ENCODE measurements around the gene GAB4. TPM values are rescaled to one million over a fixed set of nuclear protein-coding genes. Genes with fewer than 3 reads are reported as not detected.
A peak's percentile ranks its signal among the peaks of the same experiment; 100 is the strongest.
"Not testable (repeated sequence)": the region's sequence is repeated elsewhere in the genome, so short reads cannot be mapped to it uniquely, and the experiment has no call there.

Gene GAB4
- total RNA-seq, 4 donors from 2014 or later = not detected

GRCh38 chr22:16954060-16954403 is 54.0 kb downstream of the GAB4 start:
- 67% methylated on average over 5 of the region's 5 CpGs for WGBS
- no peaks in the 10 kb centered on the region for H3K36me3 ChIP-seq
- H3K4me3 ChIP-seq = no peak overlapping the region
- H3K27me3 ChIP-seq = peaks cover 0 to 4% (median 0%) of the 10 kb centered on the region in 4 donors
- H3K4me1 ChIP-seq = no peaks in the 10 kb centered on the region
- peak; percentile 86 for DNase-seq (ENCODE audit: extremely low spot score)
- H3K27ac ChIP-seq (replicated peaks in 1 of 4) = no peak overlapping the region
- no peak for TF ChIP-seq POLR2A (IDR thresholded peaks at IDR 0.05; ENCODE audit: low read depth)
- TF ChIP-seq POLR2AphosphoS5 (IDR thresholded peaks at IDR 0.05) = no peak
- TF ChIP-seq EP300 (IDR thresholded peaks at IDR 0.05) = no peak
- TF ChIP-seq CTCF (IDR thresholded peaks at IDR 0.05) = no peak
- intact Hi-C loops (cut with DNase I) = no loop called here
- H3K9me3 ChIP-seq = no peaks in the 10 kb centered on the region

- TF ChIP-seq EP300 (IDR thresholded peaks at IDR 0.05) = no peak
- TF ChIP-seq POLR2AphosphoS5 (IDR thresholded peaks at IDR 0.05) = no peak
- no peak for TF ChIP-seq CTCF (IDR thresholded peaks at IDR 0.05)
- no peak for TF ChIP-seq POLR2A (IDR thresholded peaks at IDR 0.05; ENCODE audit: low read depth)
- Histone ChIP-seq H3K27me3 (peaks cover 0 to 4% (median 0%) of the 10 kb centered on the region in 4 donors), H3K27ac (replicated peaks in 1 of 4) (no peak overlapping the region), H3K4me3 (no peak overlapping the region), H3K4me1 (no peaks in the 10 kb centered on the region), H3K36me3 (no peaks in the 10 kb centered on the region), H3K9me3 (no peaks in the 10 kb centered on the region)
- peak; percentile 70 for DNase-seq (ENCODE audit: extremely low spot score)
- intact Hi-C loops (cut with DNase I) = no loop called here
- WGBS = 76% methylated on average over 7 of the region's 7 CpGs
These were observed 54.6 kb downstream of the GAB4 start for GRCh38 chr22:16953206-16954059.

GRCh38 chr22:16949561-16949960 is 58.5 kb downstream of the GAB4 start:
- DNase-seq (ENCODE audit: extremely low spot score) = no peak
- H3K27me3 ChIP-seq = peaks cover 0 to 4% (median 0%) of the 10 kb centered on the region in 4 donors
- H3K9me3 ChIP-seq = no peaks in the 10 kb centered on the region
- no peak overlapping the region for H3K27ac ChIP-seq (replicated peaks in 1 of 4)
- TF ChIP-seq POLR2A (IDR thresholded peaks at IDR 0.05; ENCODE audit: low read depth) = no peak
- TF ChIP-seq CTCF (IDR thresholded peaks at IDR 0.05) = no peak
- no peak for TF ChIP-seq EP300 (IDR thresholded peaks at IDR 0.05)
- TF ChIP-seq POLR2AphosphoS5 (IDR thresholded peaks at IDR 0.05) = no peak
- no peak overlapping the region for H3K4me3 ChIP-seq
- WGBS = 46% methylated on average over 3 of the region's 3 CpGs
- no peaks in the 10 kb centered on the region for H3K36me3 ChIP-seq
- no peaks in the 10 kb centered on the region for H3K4me1 ChIP-seq
- intact Hi-C loops (cut with DNase I) = no loop called here

GRCh38 chr22:16937811-16938210 is 70.2 kb downstream of the GAB4 start:
- Histone ChIP-seq H3K27me3 (peaks cover 0 to 6% (median 0%) of the 10 kb centered on the region in 4 donors), H3K36me3 (no peaks in the 10 kb centered on the region), H3K4me1 (no peaks in the 10 kb centered on the region), H3K4me3 (no peak overlapping the region), H3K9me3 (no peaks in the 10 kb centered on the region), H3K27ac (replicated peaks in 1 of 4) (no peak overlapping the region)
- intact Hi-C loops (cut with DNase I) = no loop called here
- TF ChIP-seq CTCF (IDR thresholded peaks at IDR 0.05) (no peak), POLR2AphosphoS5 (IDR thresholded peaks at IDR 0.05) (no peak), EP300 (IDR thresholded peaks at IDR 0.05) (no peak), POLR2A (IDR thresholded peaks at IDR 0.05; ENCODE audit: low read depth) (no peak)
- DNase-seq (ENCODE audit: extremely low spot score) = peak; percentile 74
- WGBS = 76% methylated on average over 5 of the region's 5 CpGs

GRCh38 chr22:16937209-16937608 is 70.8 kb downstream of the GAB4 start:
- DNase-seq (ENCODE audit: extremely low spot score) = peak; percentile 81
- 97% methylated on average over 4 of the region's 5 CpGs for WGBS
- H3K9me3 ChIP-seq; H3K36me3 ChIP-seq; H3K4me1 ChIP-seq; H3K27me3 ChIP-seq; H3K27ac ChIP-seq (replicated peaks in 1 of 4); H3K4me3 ChIP-seq; intact Hi-C loops (cut with DNase I): not testable (repeated sequence)

All from esophagus muscularis mucosa (tissue), 4 donors.